Nasal cavity respiratory epithelium epithelial cell of viscerocranial mucosa (primary cell): ENCODE measurements around the gene WDR75. TPM values are rescaled to one million over a fixed set of nuclear protein-coding genes. Genes with fewer than 3 reads are reported as not detected.

ENCODE experiments used
- total RNA-seq: library from RNA; depleted of rRNA; stranded (reverse); fragments of >200 nt; gene quantifications from 2 replicates; pipeline ENCODE4 v1.2.3, GENCODE V29; 2014

The WDR75 gene
- 66.6 and 69.7 TPM in 2 replicates for total RNA-seq

GRCh38 chr2:189440947-189441708, at the start of gene WDR75:
WDR75 (plus strand) TSS chr2:189441474; CDS start chr2:189441493, 19 bp downstream.

Other genes starting within 250 kb of the WDR75 start
- gene SLC40A1, start 139.3 kb downstream of the WDR75 start, total RNA-seq = 1.4 and 5.0 TPM in 2 replicates
- 41.4 and 48.2 TPM in 2 replicates for gene ASNSD1, start 220.0 kb downstream of the WDR75 start, total RNA-seq
- gene ANKAR, start 233.2 kb downstream of the WDR75 start, total RNA-seq = 2.4 and 4.6 TPM in 2 replicates